ENCODE measurements around the gene OCLN.
"Not testable (repeated sequence)": the region's sequence is repeated elsewhere in the genome, so short reads cannot be mapped to it uniquely, and the experiment has no call there.

Gene OCLN, protein sequence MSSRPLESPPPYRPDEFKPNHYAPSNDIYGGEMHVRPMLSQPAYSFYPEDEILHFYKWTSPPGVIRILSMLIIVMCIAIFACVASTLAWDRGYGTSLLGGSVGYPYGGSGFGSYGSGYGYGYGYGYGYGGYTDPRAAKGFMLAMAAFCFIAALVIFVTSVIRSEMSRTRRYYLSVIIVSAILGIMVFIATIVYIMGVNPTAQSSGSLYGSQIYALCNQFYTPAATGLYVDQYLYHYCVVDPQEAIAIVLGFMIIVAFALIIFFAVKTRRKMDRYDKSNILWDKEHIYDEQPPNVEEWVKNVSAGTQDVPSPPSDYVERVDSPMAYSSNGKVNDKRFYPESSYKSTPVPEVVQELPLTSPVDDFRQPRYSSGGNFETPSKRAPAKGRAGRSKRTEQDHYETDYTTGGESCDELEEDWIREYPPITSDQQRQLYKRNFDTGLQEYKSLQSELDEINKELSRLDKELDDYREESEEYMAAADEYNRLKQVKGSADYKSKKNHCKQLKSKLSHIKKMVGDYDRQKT

DNA sequence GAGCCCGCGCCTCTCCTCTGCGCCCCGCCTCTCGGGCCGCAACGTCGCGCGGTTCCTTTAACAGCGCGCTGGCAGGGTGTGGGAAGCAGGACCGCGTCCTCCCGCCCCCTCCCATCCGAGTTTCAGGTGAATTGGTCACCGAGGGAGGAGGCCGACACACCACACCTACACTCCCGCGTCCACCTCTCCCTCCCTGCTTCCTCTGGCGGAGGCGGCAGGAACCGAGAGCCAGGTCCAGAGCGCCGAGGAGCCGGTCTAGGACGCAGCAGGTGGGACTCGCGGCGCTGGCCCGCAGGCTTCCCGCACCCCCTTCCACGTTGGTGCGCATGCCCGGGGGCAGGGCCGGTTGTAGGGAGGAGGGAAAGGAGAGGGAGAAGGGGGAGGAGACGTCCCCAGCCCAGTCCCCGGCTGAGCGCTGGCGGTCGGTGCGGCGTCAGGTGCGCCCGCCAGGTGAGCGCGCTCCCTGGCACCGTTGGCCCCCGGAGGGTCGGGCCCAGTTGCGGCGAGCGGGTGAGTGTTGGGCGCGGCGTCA, at the start of gene OCLN:
Gene OCLN, plus strand, starts transcription at position 400 of the 532 bp plus-strand sequence. CDS start 11,455 bp downstream, outside the sequence.
- peak; percentile 42 for DNase-seq

DNA sequence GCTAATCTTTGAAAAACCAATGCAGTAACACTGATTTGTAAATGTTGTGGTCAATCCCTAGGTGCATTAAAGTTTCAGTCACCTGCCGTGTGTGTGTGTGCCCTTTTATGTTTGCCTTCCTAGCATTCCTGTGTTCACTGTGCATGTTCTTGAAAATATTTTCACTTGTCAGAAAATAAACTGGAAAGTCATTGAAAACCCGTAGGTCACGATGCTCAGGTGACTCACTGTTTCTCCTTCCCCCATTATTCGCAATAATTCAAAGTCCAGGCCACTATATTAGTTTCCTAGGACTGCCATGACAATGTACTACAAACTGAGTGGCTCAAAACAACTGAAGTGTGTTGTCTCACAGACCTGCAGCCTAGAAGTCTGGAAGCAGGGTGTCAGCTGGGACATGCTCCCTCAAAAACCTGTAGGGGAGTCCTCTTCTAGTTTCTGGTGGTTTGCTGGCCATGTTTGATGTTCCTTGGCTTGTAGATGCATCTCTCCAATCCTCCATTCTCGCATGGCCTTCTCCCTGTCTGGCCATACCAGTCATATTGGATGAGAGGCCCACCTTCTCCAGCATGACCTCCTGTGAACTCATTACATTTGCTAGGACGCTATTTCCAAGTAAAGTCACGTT, 48.3 kb upstream of the OCLN start:
- no peak for DNase-seq

DNA sequence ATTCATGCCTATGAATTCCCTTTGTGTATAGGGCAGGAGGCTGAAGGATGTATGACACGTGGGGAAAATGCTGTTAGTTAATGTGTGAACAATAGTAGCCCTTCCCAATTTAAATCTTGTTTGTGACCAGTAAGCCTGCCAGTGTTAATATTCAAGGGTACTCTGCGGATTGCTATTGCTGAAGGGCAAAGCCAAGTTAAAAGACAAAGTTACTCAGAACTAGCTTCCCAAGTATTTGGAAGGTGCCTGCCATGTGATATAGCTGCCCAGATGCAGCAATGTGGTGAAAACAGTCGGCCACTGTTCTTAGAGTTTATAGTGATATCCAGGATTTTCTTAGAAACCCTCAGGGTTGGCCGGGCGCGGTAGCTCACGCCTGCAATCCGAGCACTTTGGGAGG, 43.1 kb upstream of the OCLN start:
- no peak for DNase-seq

DNA sequence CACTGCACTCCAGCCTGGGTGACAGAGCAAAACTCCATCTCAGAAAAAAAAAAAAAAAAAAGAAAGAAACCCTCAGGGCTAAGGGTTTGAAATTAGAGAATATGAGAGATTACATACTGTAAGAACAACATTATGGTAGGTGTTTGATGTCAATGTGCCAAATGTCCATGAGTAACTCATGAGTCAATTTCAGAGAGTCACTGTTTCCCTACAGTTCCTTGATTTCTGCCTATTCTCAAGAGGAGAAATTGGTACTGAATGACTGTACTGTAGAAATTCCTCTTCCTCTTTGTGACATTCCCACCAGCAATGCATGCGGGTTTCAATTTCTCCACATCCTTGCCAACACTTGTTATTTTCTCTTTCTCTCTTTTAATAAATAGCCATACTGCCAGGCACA, 42.5 kb upstream of the OCLN start:
- DNase-seq, result no peak

DNA sequence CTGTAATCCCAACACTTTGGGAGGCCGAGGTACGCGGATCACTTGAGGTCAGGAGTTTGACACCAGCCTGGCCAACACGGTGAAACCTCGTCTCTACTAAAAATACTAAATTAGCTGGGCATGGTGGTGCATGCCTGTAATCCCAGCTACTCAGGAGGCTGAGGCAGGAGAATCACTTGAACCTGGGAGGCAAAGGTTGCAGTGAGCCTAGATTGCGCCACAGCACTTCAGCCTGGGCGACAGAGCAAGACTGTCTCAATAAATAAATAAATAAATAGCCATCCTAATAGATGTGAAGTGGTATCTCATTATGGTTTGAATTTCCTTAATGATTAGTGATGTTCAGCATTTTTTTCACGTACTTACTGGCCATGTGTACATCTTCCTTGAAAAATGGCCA, 42.1 kb upstream of the OCLN start:
- DNase-seq, result not testable (repeated sequence)

DNA sequence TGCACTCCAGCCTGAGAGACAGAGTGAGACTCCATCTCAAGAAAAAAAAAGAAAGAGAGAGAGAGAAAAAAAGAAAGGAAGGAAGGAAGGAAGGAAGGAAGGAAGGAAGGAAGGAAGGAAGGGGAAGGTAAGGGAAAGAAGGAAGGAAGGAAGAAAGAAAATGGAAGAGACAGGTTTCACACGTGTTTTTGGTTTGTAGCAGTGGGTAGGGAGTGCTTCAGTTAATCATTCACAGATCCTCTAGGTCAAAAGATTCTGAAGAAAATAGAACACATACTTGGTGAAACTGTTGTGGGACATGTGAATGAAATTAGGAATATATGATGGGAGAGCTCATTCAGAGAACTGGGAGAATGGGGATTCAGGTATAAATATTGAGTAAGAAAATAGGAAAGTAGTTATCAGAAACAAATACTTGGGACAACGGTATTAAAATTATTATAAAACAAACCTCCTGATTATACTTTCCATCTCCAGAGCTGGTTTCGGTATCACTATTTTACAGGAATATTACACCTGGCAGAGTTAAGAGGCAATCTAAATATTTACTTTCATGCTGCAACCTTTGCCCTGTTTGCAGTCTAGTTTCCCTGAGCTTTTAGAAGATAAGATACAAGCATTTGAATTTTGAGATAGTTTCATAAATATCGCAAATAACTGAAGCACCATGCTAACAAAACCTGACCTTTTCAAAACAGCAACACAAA, 40.5 kb upstream of the OCLN start:
- DNase-seq, result no peak

DNA sequence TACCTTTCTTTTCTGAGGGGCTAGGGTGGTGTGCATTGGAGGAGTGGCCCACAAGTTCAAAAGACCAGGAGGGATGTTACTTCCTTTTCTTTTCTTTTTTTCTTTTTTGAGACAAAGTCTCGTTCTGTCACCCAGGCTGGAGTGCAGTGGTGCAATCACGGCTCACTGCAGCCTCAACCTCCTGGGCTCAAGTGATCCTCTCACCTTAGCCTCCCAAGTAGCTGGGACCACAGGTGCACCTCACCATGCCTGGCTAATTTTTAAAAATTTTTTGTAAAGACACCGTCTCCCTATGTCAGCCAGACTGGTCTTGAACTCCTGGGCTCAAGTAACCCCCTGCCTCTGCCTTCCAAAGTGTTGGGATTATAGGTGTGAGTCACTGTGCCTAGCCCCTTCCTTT, 39.1 kb upstream of the OCLN start:
- not testable (repeated sequence) for DNase-seq

DNA sequence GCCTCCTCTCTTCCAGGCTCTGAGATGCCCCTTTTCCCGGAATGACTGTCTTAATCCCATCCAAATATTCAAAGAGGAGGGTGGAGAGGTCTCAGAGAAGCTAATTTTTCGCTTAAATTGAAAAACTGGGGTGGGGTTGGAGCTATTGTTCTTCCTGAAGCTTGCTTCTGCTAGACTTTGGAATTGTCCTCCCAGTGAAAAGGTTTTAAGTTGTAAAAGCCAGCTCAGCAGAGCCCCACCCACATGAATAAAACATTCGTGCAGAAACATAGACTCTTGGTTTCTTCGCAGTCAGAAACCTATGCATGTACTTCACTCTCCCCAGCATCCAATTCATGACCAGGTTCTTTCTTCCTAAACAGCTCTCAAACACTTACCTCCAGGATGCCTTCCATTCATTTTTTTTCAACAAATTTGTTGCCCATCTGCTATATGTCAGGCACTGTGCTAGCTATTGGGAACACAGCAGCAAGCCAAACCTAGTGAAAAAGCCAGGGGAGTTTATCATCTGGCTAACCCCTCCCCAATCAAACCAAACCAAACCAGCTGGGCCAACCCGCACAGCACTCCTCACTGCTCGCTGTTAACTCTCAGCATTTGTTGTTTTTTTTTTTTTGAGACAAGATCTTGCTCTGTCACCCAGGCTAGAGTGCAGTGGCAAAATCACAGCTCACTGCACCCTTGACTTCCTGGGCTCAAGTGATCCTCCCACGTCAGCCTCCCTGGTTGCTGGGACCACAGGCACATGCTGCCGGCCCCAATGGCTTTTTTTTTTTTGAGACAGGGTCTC, 37.9 kb upstream of the OCLN start:
- no peak for DNase-seq

DNA sequence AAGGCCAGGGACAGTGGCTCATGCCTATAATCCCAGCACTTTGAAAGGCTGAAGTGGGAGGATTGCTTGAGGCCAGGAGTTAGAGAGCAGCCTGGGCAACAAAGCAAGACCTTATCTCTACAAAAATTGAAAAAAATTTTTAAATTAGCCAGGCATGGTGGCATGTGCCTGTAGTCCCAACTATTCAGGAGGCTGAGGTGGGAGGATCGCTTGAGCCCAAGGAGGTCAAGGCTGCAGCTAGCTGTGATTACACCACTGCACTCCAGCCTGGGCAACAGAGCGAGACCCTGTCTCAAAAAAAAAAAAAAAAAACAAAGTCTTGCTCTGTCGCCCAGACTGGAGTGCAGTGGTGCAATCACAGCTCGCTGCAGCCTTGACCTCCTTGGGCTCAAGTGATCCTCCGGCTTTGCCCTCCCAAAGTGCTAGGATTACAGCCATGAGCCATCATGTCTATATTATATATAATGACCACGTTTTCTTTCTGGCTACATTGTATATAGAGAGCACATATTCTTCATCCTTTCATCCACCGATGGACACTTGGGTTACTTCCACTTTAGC, 37.1 kb upstream of the OCLN start:
- not testable (repeated sequence) for DNase-seq

DNA sequence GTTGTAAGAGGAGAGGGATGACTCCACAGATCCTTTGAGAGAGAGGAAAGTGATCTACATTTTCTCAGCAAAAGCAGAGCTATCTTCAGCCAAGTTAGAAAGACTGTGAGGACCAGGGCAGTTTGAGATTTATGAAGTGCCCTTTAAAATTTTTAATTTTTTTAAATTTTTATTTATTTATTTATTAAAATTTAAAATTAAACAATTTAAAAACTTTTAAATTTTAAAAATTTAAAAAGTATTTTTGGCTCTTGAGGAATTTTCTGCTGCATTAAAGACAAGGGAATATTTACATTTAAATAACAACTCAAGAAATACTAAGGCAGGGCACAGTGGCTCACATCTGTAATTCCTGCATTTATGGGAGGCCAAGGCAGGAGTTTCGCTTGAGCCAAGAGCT, 30.4 kb upstream of the OCLN start:
- no peak for DNase-seq

DNA sequence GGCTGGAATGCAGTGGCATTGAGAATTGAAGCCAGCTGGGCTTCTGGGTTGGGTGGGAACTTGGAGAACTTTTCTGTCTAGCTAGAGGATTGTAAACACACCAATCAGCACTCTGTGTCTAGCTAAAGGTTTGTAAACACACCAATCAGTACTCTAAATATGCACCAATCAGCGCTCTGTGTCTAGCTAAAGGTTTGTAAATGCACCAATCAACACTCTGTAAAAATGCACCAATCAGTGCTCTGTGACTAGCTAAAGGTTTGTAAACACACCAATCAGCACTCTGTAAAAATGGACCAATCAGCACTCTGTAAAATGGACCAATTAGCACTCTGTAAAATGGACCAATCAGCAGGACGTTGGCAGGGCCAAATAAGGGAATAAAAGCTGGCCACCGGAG, 26.2 kb upstream of the OCLN start:
- DNase-seq, result not testable (repeated sequence)

DNA sequence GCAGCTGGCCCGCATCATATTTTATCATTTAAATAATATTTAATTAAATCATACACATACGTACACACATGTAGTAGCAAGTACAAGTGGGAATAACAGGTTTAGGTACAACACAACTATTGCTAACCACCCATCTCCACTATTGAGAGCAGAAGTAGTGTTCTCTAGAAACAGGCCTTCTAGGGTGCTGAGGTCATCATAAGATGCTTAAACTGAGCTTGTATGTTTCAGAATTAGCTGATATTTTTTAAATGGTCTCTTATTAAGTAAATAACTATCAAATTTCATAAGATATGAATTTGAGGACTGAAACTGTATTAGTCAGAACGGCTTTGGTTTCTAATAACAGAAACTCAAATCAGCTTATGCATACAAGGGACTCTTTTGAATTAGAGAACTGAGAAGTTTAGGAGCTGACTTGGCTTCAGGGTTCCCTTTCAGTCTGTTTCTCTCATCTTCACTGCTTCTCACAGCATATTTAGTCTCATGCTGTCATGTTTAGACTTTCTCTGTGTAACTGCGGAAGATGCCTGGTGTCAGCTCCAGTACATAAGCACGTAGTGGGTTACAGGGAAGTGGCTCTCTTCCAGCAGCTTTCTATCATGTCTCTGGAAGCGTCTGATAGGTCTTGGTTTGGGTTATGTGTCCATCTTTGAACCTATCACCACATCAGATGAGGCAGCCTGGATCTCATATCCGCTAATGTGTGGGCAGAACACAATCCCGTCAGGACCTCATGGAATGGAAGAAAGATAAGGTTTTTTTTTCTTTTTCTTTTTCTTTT, 25.0 kb upstream of the OCLN start:
- no peak for DNase-seq

DNA sequence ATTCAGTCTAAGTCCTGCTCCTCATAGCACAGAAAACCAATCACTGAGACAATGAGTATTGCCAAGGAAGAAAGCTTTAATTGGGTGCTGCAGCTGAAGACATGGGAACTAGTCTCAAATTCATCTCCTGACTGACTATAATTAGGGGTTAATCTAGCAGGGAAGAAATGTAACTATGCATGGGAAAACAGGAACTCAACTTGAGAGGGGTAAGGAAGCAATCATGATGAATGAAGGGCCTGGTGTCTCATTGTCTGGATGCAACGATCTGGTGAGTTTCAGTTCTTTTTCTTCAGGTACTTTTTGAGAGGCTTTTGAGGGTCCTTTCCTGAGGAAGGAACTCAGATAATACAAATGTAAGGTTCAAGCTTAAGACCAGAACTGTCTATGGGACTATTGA, 24.0 kb upstream of the OCLN start:
- DNase-seq, result no peak

DNA sequence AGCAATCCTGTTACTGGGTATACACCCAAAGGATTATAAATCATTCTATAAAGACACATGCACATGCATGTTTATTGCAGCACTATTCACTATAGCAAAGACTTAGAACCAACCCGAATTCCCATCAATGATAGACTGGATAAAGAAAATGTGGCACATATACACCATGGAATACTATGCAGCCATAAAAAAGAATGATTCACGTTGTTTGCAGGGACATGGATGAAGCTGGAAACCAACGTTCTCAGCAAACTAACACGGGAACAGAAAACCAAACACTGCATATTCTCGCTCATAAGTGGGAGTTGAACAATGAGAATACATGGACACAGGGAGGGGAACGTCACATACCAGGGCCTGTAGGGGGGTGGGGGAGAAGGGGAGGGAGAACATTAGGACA, 21.1 kb upstream of the OCLN start:
- DNase-seq, result not testable (repeated sequence)

DNA sequence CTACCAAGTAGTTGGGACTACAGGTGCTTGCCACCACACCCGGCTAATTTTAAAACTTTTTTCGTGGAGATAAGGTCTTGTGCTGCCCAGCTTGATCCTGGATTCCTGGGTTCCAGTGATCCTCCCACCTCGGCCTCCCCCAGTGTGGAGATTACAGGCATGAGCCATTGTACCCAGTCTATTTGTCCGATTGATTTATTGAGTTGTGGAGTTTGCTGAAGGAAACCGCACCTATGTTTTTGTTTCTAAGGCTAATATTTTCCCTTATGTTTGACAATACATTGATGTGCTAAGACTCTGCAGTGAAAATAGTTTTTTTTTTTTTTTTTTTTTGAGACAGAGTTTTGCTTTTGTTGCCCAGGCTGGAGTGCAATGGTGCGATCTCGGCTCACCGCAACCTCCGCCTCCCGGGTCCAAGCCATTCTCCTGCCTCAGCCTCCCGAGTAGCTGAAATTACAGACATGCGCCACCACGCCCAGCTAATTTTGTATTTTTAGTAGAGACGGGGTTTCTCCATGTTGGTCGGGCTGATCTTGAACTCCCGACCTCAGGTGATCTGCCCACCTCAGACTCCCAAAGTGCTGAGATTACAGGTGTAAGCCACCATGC, 20.0 kb upstream of the OCLN start:
- not testable (repeated sequence) for DNase-seq

DNA sequence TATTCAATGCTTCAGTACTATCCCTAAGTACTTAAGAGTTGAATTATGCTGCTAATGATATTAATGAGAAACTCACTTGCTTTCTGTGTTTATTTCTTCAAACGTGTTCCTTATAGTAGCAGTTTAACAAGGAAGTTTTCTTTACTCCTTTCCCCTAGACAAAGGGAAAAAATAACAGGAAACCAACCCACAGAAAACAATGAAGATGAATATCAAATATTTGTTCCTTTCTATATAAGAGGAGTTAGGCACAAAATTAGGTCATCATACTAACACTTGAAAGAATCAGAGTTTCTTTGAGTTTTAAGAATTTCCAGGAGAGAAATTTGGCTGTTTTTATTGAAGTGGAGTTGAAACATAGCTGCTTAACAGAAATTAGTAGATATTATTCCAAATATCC, 15.4 kb upstream of the OCLN start:
- no peak for DNase-seq

DNA sequence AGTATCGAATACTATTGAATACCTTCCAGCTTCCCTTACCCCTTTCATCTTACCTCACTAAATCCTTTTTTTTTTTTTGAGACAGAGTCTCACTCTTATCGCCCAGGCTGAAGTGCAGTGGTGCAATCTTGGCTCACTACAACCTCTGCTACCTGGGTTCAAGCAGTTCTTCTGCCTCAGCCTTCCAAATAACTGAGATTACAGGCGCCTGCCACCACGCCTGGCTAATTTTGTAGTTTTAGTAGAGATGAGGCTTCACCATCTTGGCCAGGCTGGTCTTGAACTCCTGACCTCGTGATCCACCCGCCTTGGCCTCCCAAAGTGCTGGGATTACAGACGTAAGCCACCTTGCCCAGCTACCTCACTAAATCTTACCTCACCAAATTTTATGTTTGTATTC, 14.3 kb upstream of the OCLN start:
- DNase-seq, result not testable (repeated sequence)

DNA sequence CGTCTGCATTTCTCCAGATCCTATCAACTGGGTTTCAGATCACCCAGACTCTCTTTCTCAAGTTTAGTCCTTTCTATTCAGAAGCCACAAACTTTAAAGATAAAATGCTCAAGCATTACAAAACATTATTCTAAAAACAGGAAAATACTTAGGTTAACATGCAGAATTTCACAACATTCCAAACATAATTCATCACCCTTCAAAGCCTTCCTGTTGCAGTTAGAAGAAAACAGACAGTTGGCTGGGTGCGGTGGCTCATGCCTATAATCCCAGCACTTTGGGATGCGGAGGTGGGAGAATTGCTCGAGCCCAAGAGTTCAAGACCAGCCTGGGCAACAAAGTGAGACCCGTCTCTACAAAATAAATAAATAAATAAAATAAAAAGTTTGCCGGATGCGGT, 7.7 kb upstream of the OCLN start:
- no peak for DNase-seq

DNA sequence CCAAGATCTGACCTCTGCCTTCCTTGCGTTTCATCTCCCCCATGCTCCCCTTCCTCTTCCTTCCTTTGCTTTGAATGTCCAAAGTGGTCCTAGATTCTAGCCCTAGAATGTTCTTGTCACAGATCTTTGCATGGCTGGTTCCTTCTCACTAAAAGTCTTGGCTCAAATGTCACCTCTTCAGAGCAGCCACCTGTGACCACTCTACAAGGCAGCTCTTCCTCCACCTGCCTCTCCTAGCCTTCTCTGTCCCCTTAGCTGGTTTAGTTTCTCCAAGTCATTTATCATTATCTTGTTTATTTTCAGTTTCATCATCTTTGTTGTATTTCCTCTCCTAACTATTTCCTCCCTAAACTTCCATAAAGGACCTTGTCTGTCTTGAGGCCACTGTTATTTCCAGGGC, 7.1 kb upstream of the OCLN start:
- no peak for DNase-seq

DNA sequence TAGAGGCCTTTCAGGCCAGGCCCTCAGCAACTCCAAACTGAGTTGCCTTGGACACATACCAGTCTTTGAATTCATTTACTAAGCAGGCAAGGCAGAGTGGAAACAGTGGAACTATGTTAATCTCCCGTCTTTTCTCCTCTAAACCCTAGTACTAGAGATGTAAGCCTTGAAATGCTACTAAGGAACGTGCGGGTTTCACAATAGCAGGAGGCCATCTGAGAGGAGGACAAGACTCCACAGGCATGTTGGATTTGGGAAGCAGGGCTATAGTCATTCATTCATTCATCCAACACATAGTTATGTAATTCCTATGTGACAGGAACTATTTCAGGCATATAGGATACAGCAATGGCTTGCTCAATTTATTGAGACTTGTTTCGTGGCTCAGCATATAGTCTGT, 3.3 kb upstream of the OCLN start:
- no peak for DNase-seq

DNA sequence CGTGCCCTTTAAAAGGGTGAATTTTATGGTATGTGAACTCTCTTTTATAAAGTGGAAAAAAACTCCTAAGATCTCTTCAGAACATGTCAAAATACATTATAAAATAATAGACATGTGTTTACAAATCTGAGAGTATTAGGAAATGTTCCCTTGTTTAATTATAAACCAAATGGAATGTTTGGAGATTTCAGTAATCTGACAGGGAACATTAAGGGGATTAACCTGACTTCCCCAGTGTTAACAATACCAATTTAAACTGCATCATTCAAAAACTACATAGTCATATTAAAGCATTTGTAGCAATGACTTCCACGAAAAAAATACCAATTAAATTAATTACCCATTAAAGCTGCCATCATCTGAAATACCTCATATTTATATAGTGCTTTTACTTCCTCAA, 1.6 kb upstream of the OCLN start:
- DNase-seq, result no peak
